Measurements from ENCODE around the gene DIPK1A. TPM values are rescaled to one million over a fixed set of nuclear protein-coding genes. Genes with fewer than 3 reads are reported as not detected.

Gene DIPK1A
- total RNA-seq, 1 experiment from 2014 or later = 3.8 TPM

DNA sequence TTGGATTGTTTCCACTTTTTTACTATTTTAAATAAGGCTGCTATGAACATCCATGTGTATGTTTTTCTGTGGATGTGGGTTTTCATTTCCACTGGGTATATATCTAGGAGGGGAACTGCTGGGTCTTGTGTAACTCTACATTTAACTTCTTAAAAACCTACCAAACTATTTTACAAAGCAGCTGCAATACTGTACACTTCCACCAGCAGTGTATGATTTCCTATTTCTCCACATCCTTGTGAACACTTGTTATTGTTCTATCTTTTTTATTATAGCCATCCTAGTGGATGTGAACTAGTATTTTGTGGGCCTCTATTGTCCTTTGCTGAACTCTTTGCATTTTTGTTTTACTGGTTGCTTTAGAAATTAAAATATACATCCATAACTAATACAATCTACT, 33.4 kb downstream of the DIPK1A start:
- no peak for TF ChIP-seq CTCF (conservative IDR thresholded peaks at IDR 0.05)
- DNase-seq = no peak

More for the DNA sequence above, 33.4 kb downstream of the DIPK1A start:
- Histone ChIP-seq H3K18ac (ENCODE audit: insufficient read length, low read depth, low read length) (no peak overlapping the region), H3K27ac (ENCODE audit: insufficient read length, low read depth, low read length) (no peak overlapping the region), H3K79me1 (ENCODE audit: insufficient read depth, low read depth, low read length, poor library complexity, severe bottlenecking) (no peaks in the 10 kb centered on the region), H3K4me1 (ENCODE audit: insufficient read depth, low read length) (peaks cover 3% of the 10 kb centered on the region; the same call in 1 of the 2 replicates), H4K20me1 (ENCODE audit: control insufficient read depth, insufficient read depth, insufficient read length) (no peaks in the 10 kb centered on the region), H3K23ac (ENCODE audit: insufficient read length, low read depth, low read length) (no peak overlapping the region), H2BK15ac (ENCODE audit: low read depth, low read length) (no peak overlapping the region), H3K9ac (ENCODE audit: extremely low read depth, insufficient read length, low read length) (no peak overlapping the region), H2BK120ac (ENCODE audit: low read depth, low read length, poor library complexity, severe bottlenecking) (no peak overlapping the region), H4K5ac (ENCODE audit: insufficient read length, low read depth, low read length) (no peak overlapping the region), H2BK5ac (ENCODE audit: insufficient read length, low read length) (no peak overlapping the region), H3T11ph (ENCODE audit: low read length) (no peak overlapping the region), H3K14ac (ENCODE audit: insufficient read depth, low read length) (no peak overlapping the region), H3K23me2 (ENCODE audit: insufficient read length, low read depth, low read length, poor library complexity, severe bottlenecking) (no peaks in the 10 kb centered on the region), H2BK12ac (ENCODE audit: insufficient read length, low read depth, low read length) (no peak overlapping the region), H2AFZ (ENCODE audit: low read length) (no peak overlapping the region), H3K9me3 (ENCODE audit: control insufficient read depth, low read depth, low read length) (no peaks in the 10 kb centered on the region), H2BK20ac (ENCODE audit: low read depth, low read length, poor library complexity, severe bottlenecking) (no peak overlapping the region), H3K4me2 (ENCODE audit: insufficient read depth, insufficient read length, low read length) (no peak overlapping the region), H3K56ac (ENCODE audit: insufficient read length, low read depth, low read length) (no peak overlapping the region), H4K8ac (replicated peaks; ENCODE audit: insufficient read length, low read depth, low read length) (no peak overlapping the region), H4K91ac (ENCODE audit: insufficient read length, low read depth, low read length) (no peak overlapping the region), H3K79me2 (ENCODE audit: insufficient read depth, low read length) (no peaks in the 10 kb centered on the region), H3K4ac (ENCODE audit: low read depth, low read length) (no peak overlapping the region), H3K27me3 (ENCODE audit: insufficient read depth, low read length) (no peaks in the 10 kb centered on the region), H2AK5ac (ENCODE audit: insufficient read length, low read length) (no peak overlapping the region)
- Mint-ChIP-seq H3K9me3 (no peaks in the 10 kb centered on the region), H3K27me3 (ENCODE audit: low read depth) (no peaks in the 10 kb centered on the region), H3K4me1 (peaks cover 0 to 2% of the 10 kb centered on the region in 2 experiments; a peak in 1 of 4 replicates), H3K36me3 (ENCODE audit: insufficient read depth in 1 of 3, low read depth in 3 of 3) (no peaks in the 10 kb centered on the region; a peak in 1 of 7 replicates), H3K27ac (no peak overlapping the region), H3K4me3 (no peak overlapping the region)

Measured in H9 (cell line).